GM12878 (cell line): ENCODE results near the gene CXADR. TPM values are rescaled to one million over a fixed set of nuclear protein-coding genes. Genes with fewer than 3 reads are reported as not detected.

Source experiments
- ATAC-seq: fragments of 200-7000 bp; cut with Tn5 transposase; 3 replicates; pipeline ENCODE4 v1.9.1; 2020; ENCODE audit warnings: mild to moderate bottlenecking, moderate library complexity
- BruUV-seq: library from RNA; stranded (reverse); fragments of 400-500 nt; replicated peaks from 2 replicates; lab custom pipeline; 2021; lab: Mats Ljungman, UMichigan
- CTCF ChIA-PET: fragments of 300-600 bp; sonication (Branson Sonifier 250); formaldehyde crosslinking; extraction: SDS; loops from one replicate; lab custom pipeline; 2021; ENCODE audit warnings: inconsistent platforms; lab: Yijun Ruan, JAX
- POLR2A ChIA-PET: fragments of 350-600 bp; formaldehyde crosslinking; extraction: SDS; loops from one replicate; lab custom pipeline; 2021; ENCODE audit warnings: inconsistent platforms; lab: Charles Lee
- RAD21 ChIA-PET: fragments of 300-600 bp; sonication (Branson Sonifier 250); formaldehyde crosslinking; loops from one replicate; lab custom pipeline; 2023; ENCODE audit warnings: antibody characterized with exemption; ENCODE audit not compliant: unreplicated experiment; lab: Charles Lee
- SMC1A ChIA-PET: fragments of 300-600 bp; sonication (Branson Sonifier 250); formaldehyde crosslinking; loops from one replicate; lab custom pipeline; 2023; ENCODE audit not compliant: unreplicated experiment, uncharacterized antibody; lab: Charles Lee
- DNase-seq: peaks from one replicate; pipeline ENCODE4 v3.0.0-alpha.2; 2011; ENCODE audit warnings: low read depth, low spot score
- FAIRE-seq: peaks from 3 replicates; lab custom pipeline; 2011; peaks lifted over from hg19 to GRCh38; lab: Jason Lieb, UNC
- H2AFZ ChIP-seq: 2 replicates; pipeline ENCODE4 v1.6.0; 2011; ENCODE audit warnings: low read depth, low read length, control low read depth; ENCODE audit not compliant: control insufficient read depth
- H3K27ac ChIP-seq: 2 replicates; pipeline ENCODE4 v1.5.1; 2011; ENCODE audit warnings: control low read depth; ENCODE audit not compliant: control insufficient read depth, insufficient read depth
- H3K27me3 ChIP-seq, 2 experiments: replicated peaks in 1 of 2; 2 replicates each; pipeline versions ENCODE4 v1.6.0 to v1.6.1; 2011; ENCODE audit warnings: low read length in 1 of 2; ENCODE audit not compliant: control insufficient read depth in 2 of 2, insufficient read depth in 2 of 2
- H3K36me3 ChIP-seq, 2 experiments: 2 replicates each; pipeline ENCODE4 v1.5.1; 2011; ENCODE audit warnings: low read length in 1 of 2; ENCODE audit not compliant: control insufficient read depth in 2 of 2, insufficient read depth in 2 of 2
- H3K4me1 ChIP-seq: 2 replicates; pipeline ENCODE4 v1.6.1; 2011; ENCODE audit warnings: mild to moderate bottlenecking, low read length, moderate library complexity, mixed read lengths; ENCODE audit not compliant: control insufficient read depth, insufficient read depth
- H3K4me2 ChIP-seq: 2 replicates; pipeline ENCODE4 v1.6.0; 2011; ENCODE audit warnings: control low read depth; ENCODE audit not compliant: control insufficient read depth, insufficient read depth
- H3K4me3 ChIP-seq: fragments of 200-600 bp; sonication (generic); 2 replicates; pipeline ENCODE4 v1.5.1; 2016
- H3K79me2 ChIP-seq: 2 replicates; pipeline ENCODE4 v1.6.0; 2011; ENCODE audit warnings: low read length; ENCODE audit not compliant: control insufficient read depth, insufficient read depth
- H3K9ac ChIP-seq: 2 replicates; pipeline ENCODE4 v1.8.0; 2011; ENCODE audit warnings: low read length, control low read depth, mixed read lengths; ENCODE audit not compliant: control insufficient read depth, insufficient read depth
- H3K9me3 ChIP-seq: replicated peaks from 3 replicates; pipeline ENCODE4 v1.5.1; 2011; ENCODE audit warnings: mild to moderate bottlenecking, low read length; ENCODE audit not compliant: control insufficient read depth, insufficient read depth
- H4K20me1 ChIP-seq: 2 replicates; pipeline ENCODE4 v1.6.0; 2011; ENCODE audit not compliant: control insufficient read depth, insufficient read depth
- ATF2 ChIP-seq: IDR thresholded peaks from 2 replicates; pipeline ENCODE4 v1.6.1; 2012; ENCODE audit warnings: low read length, inconsistent platforms
- BACH1 ChIP-seq: fragments of 450-650 bp; IDR thresholded peaks from 2 replicates; pipeline ENCODE4 v1.6.1; 2017; ENCODE audit warnings: mild to moderate bottlenecking, borderline replicate concordance
- CEBPB ChIP-seq, 2 experiments: fragments of 150-350 bp in 1 of 2; IDR thresholded peaks; 2 replicates each; pipeline ENCODE4 v1.6.1; 2012 to 2014; ENCODE audit warnings: low read depth in 2 of 2, low read length in 2 of 2, borderline replicate concordance in 1 of 2, inconsistent platforms in 1 of 2
- E2F8 ChIP-seq: fragments of 450-650 bp; IDR thresholded peaks from 2 replicates; pipeline ENCODE4 v1.6.1; 2018; ENCODE audit warnings: mild to moderate bottlenecking, low read depth, moderate library complexity; ENCODE audit not compliant: partially characterized antibody
- IRF5 ChIP-seq: fragments of 450-650 bp; IDR thresholded peaks from 2 replicates; pipeline ENCODE4 v1.6.1; 2017; ENCODE audit warnings: borderline replicate concordance
- KDM1A ChIP-seq: fragments of 200-600 bp; sonication (generic); IDR thresholded peaks from 2 replicates; pipeline ENCODE4 v1.6.1; 2016; ENCODE audit warnings: borderline replicate concordance
- MTA2 ChIP-seq: fragments of 450-650 bp; IDR thresholded peaks from 2 replicates; pipeline ENCODE4 v1.6.1; 2016; ENCODE audit warnings: low read depth, mild to moderate bottlenecking, moderate library complexity
- MXI1 ChIP-seq: fragments of 150-350 bp; IDR thresholded peaks from 2 replicates; pipeline ENCODE4 v1.6.1; 2011; ENCODE audit warnings: low read depth, mild to moderate bottlenecking, inconsistent platforms, low read length, improper control_type of control experiment
- NR2C2 ChIP-seq: IDR thresholded peaks from 2 replicates; pipeline ENCODE4 v1.6.1; 2011; ENCODE audit warnings: borderline replicate concordance, low read depth; ENCODE audit not compliant: control insufficient read depth, insufficient read length
- PAX8 ChIP-seq: fragments of 450-650 bp; IDR thresholded peaks from 2 replicates; pipeline ENCODE4 v1.6.1; 2017; ENCODE audit warnings: mild to moderate bottlenecking, moderate library complexity
- POLR2AphosphoS2 ChIP-seq: IDR thresholded peaks from 2 replicates; pipeline ENCODE4 v1.6.1; 2011; ENCODE audit warnings: low read depth, mild to moderate bottlenecking, low read length, improper control_type of control experiment, moderate library complexity
- SREBF2 ChIP-seq: IDR thresholded peaks from 2 replicates; pipeline ENCODE4 v1.6.1; 2012; ENCODE audit warnings: mild to moderate bottlenecking, low read length
- TCF7 ChIP-seq: IDR thresholded peaks from 2 replicates; pipeline ENCODE4 v1.6.1; 2014; ENCODE audit warnings: antibody characterized with exemption, borderline replicate concordance
- ZBED1 ChIP-seq: IDR thresholded peaks from 2 replicates; pipeline ENCODE4 v1.6.1; 2016; ENCODE audit warnings: borderline replicate concordance
- WGBS: methylation state at CpG from one replicate; pipeline ENCODE4 v1.1.6; 2016; ENCODE audit warnings: low lambda C conversion rate; ENCODE audit not compliant: insufficient replicate concordance, insufficient coverage; ENCODE audit errors: missing lambda C conversion rate; 5-methylcytosine and 5-hydroxymethylcytosine counted together
- in situ Hi-C: fragments of 300-500 bp; cut with MboI; formaldehyde crosslinking; loops from 9 replicates; pipeline ENCODE4 v1.14.3; 2018; ENCODE audit warnings: mixed read lengths
- intact Hi-C: fragments of 100-400 bp; cut with micrococcal nuclease; formaldehyde crosslinking; loops from one replicate; pipeline ENCODE4 v1.14.2; 2022; ENCODE audit not compliant: unreplicated experiment
- polyA plus RNA-seq, 11 experiments: library from polyadenylated mRNA; depleted of rRNA in 4 of 11; unstranded in 6 of 11; stranded (reverse) in 5 of 11; fragments of >200 nt; fragmentation: Nextera tagmentation in 4 of 11; fragmentation: Illumina TruSeq in 1 of 11; extraction: Ambion mirVana in 4 of 11; extraction: Trizol in 1 of 11; gene quantifications; 1 replicate in 1 of 11; 2 replicates in 10 of 11; pipeline versions ENCODE4 v1.2.1 to v1.2.3, GENCODE V29; 2011 to 2016; ENCODE audit warnings: inconsistent platforms in 2 of 11, missing spikeins in 2 of 11, low read depth in 1 of 11
- total RNA-seq, 4 experiments: library from RNA; depleted of rRNA in 3 of 4; stranded (reverse); fragments of >200 nt in 3 of 4; fragmentation: Illumina TruSeq in 1 of 4; extraction: Trizol in 1 of 4; gene quantifications; 2 replicates each; pipeline versions ENCODE4 v1.2.1 to v1.2.3, GENCODE V29; 2013 to 2021

CXADR gene
- total and polyA plus RNA-seq, 10 of the 15 experiments (the other 5 are each of a cell fraction or from before 2014, with no cell fraction given) = 0.01 to 0.64 (median 0.13) TPM

- no peak for FAIRE-seq
- H3K9me3 ChIP-seq = no peaks in the 10 kb centered on the region
- no peak for DNase-seq
- POLR2A ChIA-PET = no interaction called here
- in situ Hi-C loops = no loop called here
- WGBS = 19% methylated on average over 1 of the region's 1 CpG
- ATAC-seq = no peak
- H2AFZ ChIP-seq = no peak overlapping the region
- CTCF ChIA-PET = no interaction called here
- H3K27me3 ChIP-seq = no peaks in the 10 kb centered on the region
- TF ChIP-seq TCF7 (no peak), ATF2 (no peak), NR2C2 (no peak), KDM1A (no peak), BACH1 (no peak), SREBF2 (no peak), POLR2AphosphoS2 (no peak), IRF5 (no peak), PAX8 (no peak), E2F8 (no peak), CEBPB (IDR thresholded peaks at IDR 0.05; ENCODE audit: borderline replicate concordance in 1 of 2, low read depth in 2 of 2, low read length in 2 of 2) (no peak), MTA2 (no peak), ZBED1 (no peak), MXI1 (no peak)
- H4K20me1 ChIP-seq = no peaks in the 10 kb centered on the region
- no peaks in the 10 kb centered on the region for H3K4me1 ChIP-seq
- RAD21 ChIA-PET = no interaction called here
- H3K36me3 ChIP-seq = no peaks in the 10 kb centered on the region
- no peak overlapping the region for H3K4me2 ChIP-seq
- no TSS peak for BruUV-seq
- no peaks in the 10 kb centered on the region for H3K79me2 ChIP-seq
- H3K4me3 ChIP-seq = no peak overlapping the region
- SMC1A ChIA-PET = no interaction called here
- no peak overlapping the region for H3K9ac ChIP-seq
- no peak overlapping the region for H3K27ac ChIP-seq
- intact Hi-C loops = no loop called here
These were observed 29.9 kb upstream of the CXADR start for GRCh38 chr21:17482928-17483327.
